Measurements from ENCODE around the gene HOXC10. TPM values are rescaled to one million over a fixed set of nuclear protein-coding genes. Genes with fewer than 3 reads are reported as not detected.

Gene HOXC10
- total and polyA plus RNA-seq, 2 of the 8 experiments (the other 6 are each of a cell fraction or from before 2014, with no cell fraction given), result not detected

DNA sequence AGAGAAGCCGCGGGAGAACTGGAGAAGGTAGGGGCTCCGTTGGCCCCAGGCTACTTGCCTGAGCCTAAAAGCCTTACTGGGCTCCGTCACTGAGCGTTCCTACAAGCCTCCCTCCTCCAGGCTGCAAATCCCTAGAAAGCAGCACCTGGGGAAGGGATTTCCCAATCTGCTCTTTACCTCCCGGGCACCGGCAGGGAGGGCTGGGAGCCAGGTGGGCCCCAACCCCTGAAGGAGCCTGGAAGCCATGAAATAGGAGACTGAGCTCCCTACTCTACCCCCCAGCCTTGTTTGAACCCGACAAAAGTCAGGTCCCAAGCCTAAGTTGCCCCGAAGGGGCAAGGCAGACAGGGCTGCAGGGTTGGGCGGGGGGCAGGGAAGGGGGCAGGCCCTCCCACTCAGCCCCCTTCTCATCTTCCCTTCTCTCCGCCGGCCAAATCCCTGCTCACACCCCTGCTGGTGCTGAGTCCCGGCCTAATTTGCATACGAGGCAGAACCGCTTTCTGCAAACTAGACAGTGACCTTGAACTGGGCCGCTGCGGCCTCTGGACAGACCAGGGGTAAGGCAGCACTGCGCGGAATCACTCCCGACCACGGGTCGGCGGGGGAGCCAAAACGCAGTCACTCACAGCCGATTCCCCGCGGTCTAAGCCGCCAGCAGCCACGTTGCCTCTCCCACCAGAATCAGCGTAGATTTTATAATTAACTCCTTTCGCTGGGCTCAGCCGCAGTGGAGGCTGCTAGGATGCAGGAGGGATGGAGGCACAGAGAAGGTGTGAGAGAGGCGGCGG is 34.0 kb upstream of the HOXC10 start:
- peak overlapping the region; percentile 94 for H2BK12ac ChIP-seq (ENCODE audit: low read depth, low read length)
- no peaks in the 10 kb centered on the region; a peak in 1 of 4 replicates for H3K9me3 ChIP-seq (ENCODE audit: insufficient read depth in 2 of 2, low read depth in 1 of 2, low read length in 1 of 2)
- no peak overlapping the region for H2AFZ ChIP-seq (ENCODE audit: low read length)
- no peak overlapping the region for H2AK5ac ChIP-seq (ENCODE audit: low read depth, low read length)
- H4K20me1 ChIP-seq (replicated peaks in 1 of 2; ENCODE audit: control insufficient read depth in 1 of 2, insufficient read depth in 2 of 2, low read length in 2 of 2), result peaks cover 25 to 41% of the 10 kb centered on the region in 2 experiments
- no peak overlapping the region for H3K9ac ChIP-seq (replicated peaks in 1 of 4; ENCODE audit: extremely low read depth in 1 of 4, low read depth in 3 of 4, low read length in 3 of 4)
- no peak overlapping the region for H4K91ac ChIP-seq (replicated peaks; ENCODE audit: insufficient read length, low read length)
- peaks cover 0 to 16% (median 4%) of the 10 kb centered on the region in 4 experiments; a peak in 6 of 7 replicates for H3K4me1 ChIP-seq (replicated peaks in 1 of 4; ENCODE audit: control insufficient read depth in 3 of 4, insufficient read depth in 4 of 4, low read length in 3 of 4)
- no peak overlapping the region for H3K56ac ChIP-seq (replicated peaks; ENCODE audit: insufficient read length, low read depth, low read length)
- no peak overlapping the region for H2BK120ac ChIP-seq (replicated peaks; ENCODE audit: low read depth, low read length)
- H3K4me3 ChIP-seq (ENCODE audit: extremely low read depth in 1 of 4, insufficient read depth in 2 of 4, low read depth in 3 of 4, low read length in 4 of 4), result no peak overlapping the region
- 8% methylated on average over 34 of the region's 34 CpGs; no CpG with 5 or more reads in 1 of the 2 experiments for WGBS, 2 experiments (ENCODE audit: extremely low coverage in 1 of 2, insufficient coverage in 1 of 2, insufficient read length in 1 of 2, insufficient replicate concordance in 2 of 2, low coverage in 1 of 2, low lambda C conversion rate in 2 of 2, missing lambda C conversion rate in 1 of 2)
- H3K4ac ChIP-seq (replicated peaks; ENCODE audit: insufficient read length, low read depth, low read length), result no peak overlapping the region
- FAIRE-seq, result no peak
- H3K23ac ChIP-seq (ENCODE audit: insufficient read length), result no peak overlapping the region
- H3K36me3 ChIP-seq (ENCODE audit: control insufficient read depth in 2 of 4, insufficient read depth in 4 of 4, low read length in 3 of 4), result peaks cover 0 to 9% (median 0%) of the 10 kb centered on the region in 4 experiments; a peak in 1 of 8 replicates
- H2BK15ac ChIP-seq (ENCODE audit: low read length), result no peak overlapping the region
- TF ChIP-seq CTBP2 (IDR thresholded peaks at IDR 0.05; ENCODE audit: borderline replicate concordance, insufficient read depth, insufficient read length, low read length) (no peak), CBX8 (IDR thresholded peaks at IDR 0.05; ENCODE audit: borderline replicate concordance, low read depth, low read length) (peak; percentile 76; the same call in 1 of the 2 replicates), SUZ12 (IDR thresholded peaks at IDR 0.05; ENCODE audit: low read length) (peak; percentile 90; the same call in 1 of the 2 replicates), CEBPB (IDR thresholded peaks at IDR 0.05; ENCODE audit: low read depth, low read length) (0 out of 2 replicates have a peak, but pooled peaks have one; percentile 3)
- ChIA-PET CTCF (ENCODE audit: partially characterized antibody) (interaction anchor here (0.7 to 5.6 kb wide), 8 partner anchors 11 to 246 kb away, joined by 3 to 40 read pairs (median 6); partner anchors contain the start of gene HOXC10), POLR2A (ENCODE audit: partially characterized antibody) (interaction anchor here (1.0 to 3.2 kb wide), 2 partner anchors 13 to 15 kb away, joined by 3 to 12 read pairs; partner anchors contain the start of gene HOXC13)
- no peak overlapping the region for H2BK20ac ChIP-seq (ENCODE audit: low read length)
- H3K4me2 ChIP-seq (ENCODE audit: insufficient read depth in 1 of 2, low read depth in 2 of 2, low read length in 2 of 2), result no peak overlapping the region
- peak overlapping the region; percentile 1; the same call in 1 of the 2 replicates for H3K18ac ChIP-seq (ENCODE audit: extremely low read depth, low read length)
- H3K79me1 ChIP-seq (ENCODE audit: low read depth, low read length), result no peaks in the 10 kb centered on the region
- H4K5ac ChIP-seq (ENCODE audit: insufficient read length, low read depth, low read length), result no peak overlapping the region
- no peak overlapping the region for H3K14ac ChIP-seq (ENCODE audit: insufficient read length)
- H3K27me3 ChIP-seq (replicated peaks in 1 of 4; ENCODE audit: control insufficient read depth in 3 of 4, extremely low read depth in 1 of 4, insufficient read depth in 3 of 4, low read length in 3 of 4), result peaks cover 98 to 100% (median 100%) of the 10 kb centered on the region in 4 experiments
- no peak overlapping the region for H2BK5ac ChIP-seq (ENCODE audit: low read depth, low read length)
- no peaks in the 10 kb centered on the region for H3K79me2 ChIP-seq (ENCODE audit: control insufficient read depth in 1 of 2, insufficient read depth in 2 of 2, low read length in 2 of 2)
- DNase-seq (ENCODE audit: low read depth in 1 of 2, low spot score in 2 of 2), result peak in 1 of 2 experiments; percentile 61
- no peak overlapping the region for H3K27ac ChIP-seq (ENCODE audit: low read depth, low read length)
- H4K8ac ChIP-seq (ENCODE audit: extremely low read depth, insufficient read depth, low read length), result no peak overlapping the region
- no peaks in the 10 kb centered on the region for H3K23me2 ChIP-seq (ENCODE audit: low read depth, low read length)
